K562 (cell line): Measurements from ENCODE around the gene CAB39. TPM values are rescaled to one million over a fixed set of nuclear protein-coding genes. Genes with fewer than 3 reads are reported as not detected.
A peak's percentile ranks its signal among the peaks of the same experiment; 100 is the strongest.

Experiments used
- ELF1 ChIP-seq: fragments of 200-800 bp; sonication (Bioruptor generic); IDR thresholded peaks from 2 replicates; pipeline ENCODE4 v1.6.1; 2016; ENCODE audit warnings: missing genetic modification characterization, missing compliant biosample characterization
- ETV6 ChIP-seq, 3 experiments: fragments of 150-350 bp in 1 of 3; sonication (generic) in 1 of 3; formaldehyde crosslinking in 1 of 3; IDR thresholded peaks; 2 replicates each; pipeline versions ENCODE4 v1.6.1 to v1.8.0; 2014 to 2022; ENCODE audit warnings: borderline replicate concordance in 2 of 3, low read depth in 2 of 3, antibody characterized with exemption in 1 of 3, low read length in 1 of 3, mild to moderate bottlenecking in 1 of 3, missing genetic modification reagents in 1 of 3
- SMARCE1 ChIP-seq: fragments of 450-650 bp; IDR thresholded peaks from 2 replicates; pipeline ENCODE4 v1.7.1; 2016; ENCODE audit warnings: mild to moderate bottlenecking
- TEAD4 ChIP-seq, 2 experiments: sonication (generic) in 1 of 2; formaldehyde crosslinking in 1 of 2; IDR thresholded peaks; 2 replicates each; pipeline versions ENCODE4 v1.6.1 to v1.8.0; 2012 to 2022; ENCODE audit warnings: borderline replicate concordance in 1 of 2, inconsistent platforms in 1 of 2, low read length in 1 of 2, mild to moderate bottlenecking in 1 of 2, missing genetic modification reagents in 1 of 2
- ZNF274 ChIP-seq: IDR thresholded peaks from 2 replicates; pipeline ENCODE4 v1.6.1; 2011; ENCODE audit warnings: low read depth, mild to moderate bottlenecking, low read length, moderate library complexity, borderline replicate concordance
- ZNF766 ChIP-seq: fragments of 200-800 bp; sonication (Bioruptor generic); conservative IDR thresholded peaks from 2 replicates; pipeline ENCODE4 v1.6.1; 2016; ENCODE audit warnings: missing genetic modification characterization, missing compliant biosample characterization
- polyA plus RNA-seq, 8 experiments: library from polyadenylated mRNA; depleted of rRNA in 4 of 8; stranded (reverse) in 5 of 8; unstranded in 3 of 8; fragments of >200 nt; fragmentation: Nextera tagmentation in 2 of 8; fragmentation: Illumina TruSeq in 1 of 8; extraction: Ambion mirVana in 2 of 8; extraction: Trizol in 1 of 8; gene quantifications; 2 replicates each; pipeline versions ENCODE4 v1.2.1 to v1.2.3, GENCODE V29; 2011 to 2014; ENCODE audit warnings: inconsistent platforms in 1 of 8, missing spikeins in 1 of 8
- total RNA-seq, 7 experiments: library from RNA; depleted of rRNA in 6 of 7; stranded (reverse); fragments of >200 nt in 6 of 7; fragmentation: Illumina TruSeq in 2 of 7; extraction: Trizol in 2 of 7; gene quantifications; 2 replicates each; pipeline versions ENCODE4 v1.2.1 to v1.2.3, GENCODE V29; 2011 to 2021; ENCODE audit warnings: low replicate concordance in 1 of 7
- TF ChIP-seq, protein P1 (sequence below): fragments of 150-350 bp; IDR thresholded peaks from 2 replicates; pipeline ENCODE4 v1.6.1; 2014; ENCODE audit warnings: low read depth, mild to moderate bottlenecking, low read length, borderline replicate concordance

Gene CAB39
- total and polyA plus RNA-seq, 9 of the 15 experiments (the other 6 are each of a cell fraction or from before 2014, with no cell fraction given) = 27.2 to 94.4 (median 70.1) TPM

DNA sequence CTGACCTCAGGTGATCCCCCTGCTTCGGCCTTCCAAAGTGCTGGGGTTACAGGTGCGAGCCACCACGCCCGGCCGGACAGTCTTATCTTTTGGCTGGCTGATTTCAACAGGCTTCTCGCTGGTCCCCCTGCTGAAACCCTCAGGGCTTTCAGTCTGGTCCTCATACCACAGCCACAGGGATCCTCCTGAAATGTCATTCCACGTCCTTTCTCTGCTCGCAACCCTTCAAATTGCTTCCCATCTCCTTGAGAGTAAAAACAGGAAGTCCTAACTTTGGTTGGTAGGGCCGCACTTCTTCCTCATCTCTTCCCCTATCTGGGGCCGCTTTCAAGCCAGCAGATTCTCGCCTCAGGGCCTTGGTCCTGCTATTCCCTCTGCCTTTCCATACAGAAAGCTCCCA lies 1.4 kb upstream of the CAB39 start (continued):
- TF ChIP-seq ETV6 (IDR thresholded peaks at IDR 0.05; ENCODE audit: borderline replicate concordance in 1 of 2, low read depth in 2 of 2, low read length in 1 of 2) (0 out of 4 replicates have a peak, but pooled peaks of 1 of the 2 experiments have one; percentile 46), ETV6 (CRISPR knock-in tag; IDR thresholded peaks at IDR 0.05; ENCODE audit: borderline replicate concordance) (no peak), SMARCE1 (0 out of 2 replicates have a peak, but pooled peaks have one; percentile 16), ZNF274 (no peak), ZNF766 (CRISPR knock-in tag) (peak; percentile 60; the same call in 1 of the 2 replicates), TEAD4 (IDR thresholded peaks at IDR 0.05; ENCODE audit: low read length) (peak; percentile 14; the same call in 1 of the 2 replicates), TEAD4 (CRISPR knock-in tag; IDR thresholded peaks at IDR 0.05; ENCODE audit: borderline replicate concordance) (no peak), ELF1 (0 out of 2 replicates have a peak, but pooled peaks have one; percentile 36)
- TF ChIP-seq, protein P1, sequence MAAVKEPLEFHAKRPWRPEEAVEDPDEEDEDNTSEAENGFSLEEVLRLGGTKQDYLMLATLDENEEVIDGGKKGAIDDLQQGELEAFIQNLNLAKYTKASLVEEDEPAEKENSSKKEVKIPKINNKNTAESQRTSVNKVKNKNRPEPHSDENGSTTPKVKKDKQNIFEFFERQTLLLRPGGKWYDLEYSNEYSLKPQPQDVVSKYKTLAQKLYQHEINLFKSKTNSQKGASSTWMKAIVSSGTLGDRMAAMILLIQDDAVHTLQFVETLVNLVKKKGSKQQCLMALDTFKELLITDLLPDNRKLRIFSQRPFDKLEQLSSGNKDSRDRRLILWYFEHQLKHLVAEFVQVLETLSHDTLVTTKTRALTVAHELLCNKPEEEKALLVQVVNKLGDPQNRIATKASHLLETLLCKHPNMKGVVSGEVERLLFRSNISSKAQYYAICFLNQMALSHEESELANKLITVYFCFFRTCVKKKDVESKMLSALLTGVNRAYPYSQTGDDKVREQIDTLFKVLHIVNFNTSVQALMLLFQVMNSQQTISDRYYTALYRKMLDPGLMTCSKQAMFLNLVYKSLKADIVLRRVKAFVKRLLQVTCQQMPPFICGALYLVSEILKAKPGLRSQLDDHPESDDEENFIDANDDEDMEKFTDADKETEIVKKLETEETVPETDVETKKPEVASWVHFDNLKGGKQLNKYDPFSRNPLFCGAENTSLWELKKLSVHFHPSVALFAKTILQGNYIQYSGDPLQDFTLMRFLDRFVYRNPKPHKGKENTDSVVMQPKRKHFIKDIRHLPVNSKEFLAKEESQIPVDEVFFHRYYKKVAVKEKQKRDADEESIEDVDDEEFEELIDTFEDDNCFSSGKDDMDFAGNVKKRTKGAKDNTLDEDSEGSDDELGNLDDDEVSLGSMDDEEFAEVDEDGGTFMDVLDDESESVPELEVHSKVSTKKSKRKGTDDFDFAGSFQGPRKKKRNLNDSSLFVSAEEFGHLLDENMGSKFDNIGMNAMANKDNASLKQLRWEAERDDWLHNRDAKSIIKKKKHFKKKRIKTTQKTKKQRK = no peak
